GM18526 (cell line): ENCODE measurements around the gene PARP12.

Experiments
- POLR2A ChIP-seq: IDR thresholded peaks from 3 replicates; pipeline ENCODE4 v1.6.1; 2011; ENCODE audit not compliant: insufficient read length; ENCODE audit errors: extremely low read depth

PARP12 gene

GRCh38 chr7:139993592-139993991, 69.2 kb downstream of the PARP12 start:
- TF ChIP-seq POLR2A: no peak

GRCh38 chr7:139993169-139993568, 69.6 kb downstream of the PARP12 start:
- TF ChIP-seq POLR2A: no peak

GRCh38 chr7:139992353-139993044, 70.3 kb downstream of the PARP12 start:
- TF ChIP-seq POLR2A: no peak

- no peak for TF ChIP-seq POLR2A
These were observed 70.8 kb downstream of the PARP12 start for GRCh38 chr7:139991911-139992310.

- TF ChIP-seq POLR2A: no peak
These were observed 71.5 kb downstream of the PARP12 start for GRCh38 chr7:139991269-139991666.

- no peak for TF ChIP-seq POLR2A
These were observed 72.0 kb downstream of the PARP12 start for GRCh38 chr7:139990571-139991268.

GRCh38 chr7:139990142-139990535, 72.6 kb downstream of the PARP12 start:
- TF ChIP-seq POLR2A: no peak

- no peak for TF ChIP-seq POLR2A
These were observed 73.2 kb downstream of the PARP12 start for GRCh38 chr7:139989366-139990141.

GRCh38 chr7:139987691-139988516, 74.8 kb downstream of the PARP12 start:
- no peak for TF ChIP-seq POLR2A

GRCh38 chr7:139985811-139986210, 76.9 kb downstream of the PARP12 start:
- no peak for TF ChIP-seq POLR2A

- no peak for TF ChIP-seq POLR2A
These were observed 77.9 kb downstream of the PARP12 start for GRCh38 chr7:139984642-139985539.

- TF ChIP-seq POLR2A: no peak
These were observed 79.5 kb downstream of the PARP12 start for GRCh38 chr7:139982927-139983920.

GRCh38 chr7:139981511-139981895, 81.2 kb downstream of the PARP12 start:
- no peak for TF ChIP-seq POLR2A
